ENCODE measurements around the gene CLASRP. TPM values are rescaled to one million over a fixed set of nuclear protein-coding genes. Genes with fewer than 3 reads are reported as not detected.
A peak's percentile ranks its signal among the peaks of the same experiment; 100 is the strongest.

The CLASRP gene
- total and polyA plus RNA-seq, 9 of the 15 experiments (the other 6 are each of a cell fraction or from before 2014, with no cell fraction given) = 0.94 to 86.3 (median 44.0) TPM

DNA sequence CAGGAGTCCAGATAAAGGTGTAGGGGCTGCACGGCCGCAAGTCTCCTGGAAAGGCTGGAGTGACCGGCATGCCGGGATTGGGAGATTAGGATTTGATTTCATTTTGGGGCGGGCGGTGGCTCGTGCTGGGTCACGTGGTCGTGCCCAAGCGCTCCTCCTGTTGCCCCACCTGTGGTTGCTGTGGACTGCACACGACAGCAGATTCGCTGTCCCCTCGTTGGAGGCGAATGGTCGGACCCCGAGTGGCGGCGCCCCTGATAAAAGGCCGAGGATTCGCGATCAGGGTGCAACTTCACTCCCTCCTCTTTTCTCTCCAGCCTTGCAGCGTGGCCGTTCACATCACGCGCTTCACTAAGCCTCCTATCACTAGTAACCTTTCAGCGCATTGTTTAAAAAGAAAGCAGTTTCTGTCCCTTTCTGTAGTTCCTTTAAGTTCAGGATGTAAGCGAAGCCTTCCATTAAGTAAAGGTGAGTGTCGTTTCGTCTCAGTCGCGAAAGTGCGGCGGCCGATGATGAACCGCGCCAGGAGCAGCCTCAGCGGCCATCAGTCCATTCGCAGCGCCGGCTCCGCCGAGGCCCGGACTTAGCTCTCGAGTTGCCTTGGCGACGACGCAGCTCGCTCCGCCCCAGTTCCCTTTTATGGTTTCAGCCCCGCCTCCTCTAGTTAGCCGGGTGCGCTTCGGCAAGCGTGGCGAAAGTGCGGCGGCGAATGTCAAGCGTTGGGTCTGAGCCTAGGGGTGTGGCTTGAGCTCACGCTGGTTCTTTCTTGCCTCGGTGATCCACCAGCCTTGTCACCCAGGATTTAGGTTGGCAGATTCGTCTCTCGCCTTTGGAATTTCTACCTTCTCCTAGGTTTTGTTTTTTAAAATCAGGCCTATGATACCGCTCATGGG, 52.4 kb downstream of the CLASRP start (continued):
- TF ChIP-seq, protein P1, sequence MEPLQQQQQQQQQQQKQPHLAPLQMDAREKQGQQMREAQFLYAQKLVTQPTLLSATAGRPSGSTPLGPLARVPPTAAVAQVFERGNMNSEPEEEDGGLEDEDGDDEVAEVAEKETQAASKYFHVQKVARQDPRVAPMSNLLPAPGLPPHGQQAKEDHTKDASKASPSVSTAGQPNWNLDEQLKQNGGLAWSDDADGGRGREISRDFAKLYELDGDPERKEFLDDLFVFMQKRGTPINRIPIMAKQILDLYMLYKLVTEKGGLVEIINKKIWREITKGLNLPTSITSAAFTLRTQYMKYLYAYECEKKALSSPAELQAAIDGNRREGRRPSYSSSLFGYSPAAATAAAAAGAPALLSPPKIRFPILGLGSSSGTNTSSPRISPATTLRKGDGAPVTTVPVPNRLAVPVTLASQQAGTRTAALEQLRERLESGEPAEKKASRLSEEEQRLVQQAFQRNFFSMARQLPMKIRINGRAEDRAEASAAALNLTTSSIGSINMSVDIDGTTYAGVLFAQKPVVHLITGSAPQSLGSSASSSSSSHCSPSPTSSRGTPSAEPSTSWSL (CRISPR knock-in tag; IDR thresholded peaks at IDR 0.05; ENCODE audit: borderline replicate concordance) = no peak
- TF ChIP-seq, protein P2, sequence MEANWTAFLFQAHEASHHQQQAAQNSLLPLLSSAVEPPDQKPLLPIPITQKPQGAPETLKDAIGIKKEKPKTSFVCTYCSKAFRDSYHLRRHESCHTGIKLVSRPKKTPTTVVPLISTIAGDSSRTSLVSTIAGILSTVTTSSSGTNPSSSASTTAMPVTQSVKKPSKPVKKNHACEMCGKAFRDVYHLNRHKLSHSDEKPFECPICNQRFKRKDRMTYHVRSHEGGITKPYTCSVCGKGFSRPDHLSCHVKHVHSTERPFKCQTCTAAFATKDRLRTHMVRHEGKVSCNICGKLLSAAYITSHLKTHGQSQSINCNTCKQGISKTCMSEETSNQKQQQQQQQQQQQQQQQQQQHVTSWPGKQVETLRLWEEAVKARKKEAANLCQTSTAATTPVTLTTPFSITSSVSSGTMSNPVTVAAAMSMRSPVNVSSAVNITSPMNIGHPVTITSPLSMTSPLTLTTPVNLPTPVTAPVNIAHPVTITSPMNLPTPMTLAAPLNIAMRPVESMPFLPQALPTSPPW (CRISPR knock-in tag; IDR thresholded peaks at IDR 0.05) = 0 out of 2 replicates have a peak, but pooled peaks have one; percentile 28
- no peak for TF ChIP-seq SNAPC5 (CRISPR knock-in tag; IDR thresholded peaks at IDR 0.05)
- TF ChIP-seq BRCA1 (IDR thresholded peaks at IDR 0.05) = no peak
- no peak for TF ChIP-seq BRCA1 (CRISPR knock-in tag; IDR thresholded peaks at IDR 0.05)
- no peak for TF ChIP-seq ZNF347 (CRISPR knock-in tag; IDR thresholded peaks at IDR 0.05; ENCODE audit: low read depth)
- TF ChIP-seq ARID2 (IDR thresholded peaks at IDR 0.05) = no peak
- TF ChIP-seq EHMT2 (IDR thresholded peaks at IDR 0.05) = no peak
- no peak for TF ChIP-seq COPS2 (conservative IDR thresholded peaks at IDR 0.05)
- 0 out of 2 replicates have a peak, but pooled peaks have one; percentile 51 for TF ChIP-seq BMI1 (IDR thresholded peaks at IDR 0.05; ENCODE audit: low read length)
- TF ChIP-seq ZZZ3 (IDR thresholded peaks at IDR 0.05) = no peak
- no peak for TF ChIP-seq SMAD4 (CRISPR knock-in tag; conservative IDR thresholded peaks at IDR 0.05)
- TF ChIP-seq, protein P3, sequence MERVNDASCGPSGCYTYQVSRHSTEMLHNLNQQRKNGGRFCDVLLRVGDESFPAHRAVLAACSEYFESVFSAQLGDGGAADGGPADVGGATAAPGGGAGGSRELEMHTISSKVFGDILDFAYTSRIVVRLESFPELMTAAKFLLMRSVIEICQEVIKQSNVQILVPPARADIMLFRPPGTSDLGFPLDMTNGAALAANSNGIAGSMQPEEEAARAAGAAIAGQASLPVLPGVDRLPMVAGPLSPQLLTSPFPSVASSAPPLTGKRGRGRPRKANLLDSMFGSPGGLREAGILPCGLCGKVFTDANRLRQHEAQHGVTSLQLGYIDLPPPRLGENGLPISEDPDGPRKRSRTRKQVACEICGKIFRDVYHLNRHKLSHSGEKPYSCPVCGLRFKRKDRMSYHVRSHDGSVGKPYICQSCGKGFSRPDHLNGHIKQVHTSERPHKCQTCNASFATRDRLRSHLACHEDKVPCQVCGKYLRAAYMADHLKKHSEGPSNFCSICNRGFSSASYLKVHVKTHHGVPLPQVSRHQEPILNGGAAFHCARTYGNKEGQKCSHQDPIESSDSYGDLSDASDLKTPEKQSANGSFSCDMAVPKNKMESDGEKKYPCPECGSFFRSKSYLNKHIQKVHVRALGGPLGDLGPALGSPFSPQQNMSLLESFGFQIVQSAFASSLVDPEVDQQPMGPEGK (CRISPR knock-in tag; IDR thresholded peaks at IDR 0.05; ENCODE audit: borderline replicate concordance) = no peak
- no peak for TF ChIP-seq ID3 (CRISPR knock-in tag; IDR thresholded peaks at IDR 0.05)
- TF ChIP-seq ID3 (tag; IDR thresholded peaks at IDR 0.05) = no peak
- TF ChIP-seq HDAC2 (IDR thresholded peaks at IDR 0.05) = no peak
- TF ChIP-seq ZNF324 (CRISPR knock-in tag; IDR thresholded peaks at IDR 0.05) = no peak
- TF ChIP-seq BACH1 (tag; IDR thresholded peaks at IDR 0.05) = no peak
- TF ChIP-seq ZKSCAN8 (CRISPR knock-in tag; IDR thresholded peaks at IDR 0.05) = no peak
- TF ChIP-seq ZBTB34 (CRISPR knock-in tag; IDR thresholded peaks at IDR 0.05) = no peak
- peak; percentile 91 for TF ChIP-seq RFX1 (IDR thresholded peaks at IDR 0.05)
- TF ChIP-seq PYGO2 (tag; IDR thresholded peaks at IDR 0.05) = no peak
